Neural cell (in vitro differentiated cells): ENCODE data around the gene SLC12A8. TPM values are rescaled to one million over a fixed set of nuclear protein-coding genes. Genes with fewer than 3 reads are reported as not detected.

Source experiments
- H2AFZ ChIP-seq: fragments of 200-600, 300-800 bp; sonication (generic), shearing (Covaris generic); 2 replicates; pipeline ENCODE4 v1.6.0; 2014; ENCODE audit warnings: low read depth, mild to moderate bottlenecking, antibody characterized with exemption, low read length, moderate library complexity
- H3F3A ChIP-seq: fragments of 200-600 bp; shearing (Covaris generic); 2 replicates; pipeline ENCODE4 v1.6.1; 2016; ENCODE audit warnings: mild to moderate bottlenecking, moderate library complexity, mixed read lengths, antibody characterized with exemption, low read length; ENCODE audit not compliant: insufficient read depth, poor library complexity, severe bottlenecking
- H3K27ac ChIP-seq: fragments of 200-600, 300-800 bp; sonication (generic), shearing (Covaris generic); 2 replicates; pipeline ENCODE4 v1.5.1; 2014; ENCODE audit warnings: mild to moderate bottlenecking, low read length, moderate library complexity
- H3K27me3 ChIP-seq: fragments of 300-800, 200-600 bp; sonication (generic), shearing (Covaris generic); 2 replicates; pipeline ENCODE4 v1.6.0; 2014; ENCODE audit warnings: mild to moderate bottlenecking, low read depth, low read length, moderate library complexity; ENCODE audit not compliant: insufficient read depth
- H3K36me3 ChIP-seq: fragments of 300-800, 200-600 bp; sonication (generic), shearing (Covaris generic); 2 replicates; pipeline ENCODE4 v1.5.1; 2014; ENCODE audit warnings: mild to moderate bottlenecking, antibody characterized with exemption, low read length, moderate library complexity; ENCODE audit not compliant: insufficient read depth
- H3K4me2 ChIP-seq: fragments of 300-800, 200-600 bp; sonication (generic), shearing (Covaris generic); 2 replicates; pipeline ENCODE4 v1.6.0; 2014; ENCODE audit warnings: mild to moderate bottlenecking, low read length
- H3K4me3 ChIP-seq: fragments of 300-800, 200-600 bp; sonication (generic), shearing (Covaris generic); 2 replicates; pipeline ENCODE4 v1.5.1; 2014; ENCODE audit warnings: mild to moderate bottlenecking, low read length, moderate library complexity
- H3K79me2 ChIP-seq: fragments of 200-600 bp; shearing (Covaris generic); replicated peaks from 2 replicates; pipeline ENCODE4 v1.6.0; 2014; ENCODE audit warnings: mild to moderate bottlenecking, low read length, moderate library complexity; ENCODE audit not compliant: insufficient read depth
- H3K9ac ChIP-seq: fragments of 300-800, 200-600 bp; sonication (generic), shearing (Covaris generic); 2 replicates; pipeline ENCODE4 v1.6.1; 2016; ENCODE audit warnings: mild to moderate bottlenecking, low read length, mixed read lengths
- H3K9me2 ChIP-seq: fragments of 200-600 bp; shearing (Covaris generic); 2 replicates; pipeline ENCODE4 v1.6.1; 2016; ENCODE audit warnings: mild to moderate bottlenecking, low read length, mixed read lengths; ENCODE audit not compliant: insufficient read depth
- H3K9me3 ChIP-seq: fragments of 200-600, 300-800 bp; sonication (generic), shearing (Covaris generic); 2 replicates; pipeline ENCODE4 v1.6.1; 2016; ENCODE audit warnings: mild to moderate bottlenecking, mixed run types, low read length, moderate library complexity, mixed read lengths
- H4K20me1 ChIP-seq: fragments of 200-600 bp; shearing (Covaris generic); 2 replicates; pipeline ENCODE4 v1.6.1; 2016; ENCODE audit warnings: mild to moderate bottlenecking, mixed run types; ENCODE audit not compliant: insufficient read depth
- CTCF ChIP-seq: fragments of 450-650 bp; IDR thresholded peaks from 2 replicates; pipeline ENCODE4 v1.5.1; 2014; ENCODE audit warnings: antibody characterized with exemption, mild to moderate bottlenecking, moderate library complexity; ENCODE audit not compliant: poor library complexity, severe bottlenecking
- EP300 ChIP-seq: fragments of 450-650 bp; conservative IDR thresholded peaks from 2 replicates; pipeline ENCODE4 v1.6.1; 2014; ENCODE audit warnings: antibody characterized with exemption, mild to moderate bottlenecking, moderate library complexity; ENCODE audit not compliant: poor library complexity, severe bottlenecking
- EZH2 ChIP-seq: fragments of 200-600, 300-800 bp; shearing (Covaris generic), sonication (generic); IDR thresholded peaks from 2 replicates; pipeline ENCODE4 v1.6.1; 2014; ENCODE audit warnings: antibody characterized with exemption, low read length, borderline replicate concordance, mild to moderate bottlenecking; ENCODE audit not compliant: insufficient read depth, poor library complexity, severe bottlenecking
- MXI1 ChIP-seq: fragments of 450-650 bp; conservative IDR thresholded peaks from 2 replicates; pipeline ENCODE4 v1.6.1; 2014; ENCODE audit warnings: antibody characterized with exemption, mild to moderate bottlenecking; ENCODE audit not compliant: poor library complexity, severe bottlenecking
- POLR2AphosphoS5 ChIP-seq: IDR thresholded peaks from 2 replicates; pipeline ENCODE4 v1.6.1; 2012
- RAD21 ChIP-seq: fragments of 450-650 bp; conservative IDR thresholded peaks from 2 replicates; pipeline ENCODE4 v1.6.1; 2014; ENCODE audit warnings: antibody characterized with exemption, mild to moderate bottlenecking, moderate library complexity
- REST ChIP-seq: IDR thresholded peaks from 2 replicates; pipeline ENCODE4 v1.6.1; 2012; ENCODE audit warnings: borderline replicate concordance
- SMC3 ChIP-seq: fragments of 450-650 bp; conservative IDR thresholded peaks from 2 replicates; pipeline ENCODE4 v1.6.1; 2014; ENCODE audit warnings: antibody characterized with exemption, mild to moderate bottlenecking, moderate library complexity; ENCODE audit not compliant: poor library complexity
- TAF1 ChIP-seq: IDR thresholded peaks from 2 replicates; pipeline ENCODE4 v1.6.1; 2012; ENCODE audit warnings: low read depth
- polyA plus RNA-seq: library from polyadenylated mRNA; depleted of rRNA; stranded (reverse); fragments of >200 nt; gene quantifications from 2 replicates; pipeline ENCODE4 v1.2.3, GENCODE V29; 2014

Gene SLC12A8
- polyA plus RNA-seq, 1 donor from 2014 or later = 4.6 TPM

DNA sequence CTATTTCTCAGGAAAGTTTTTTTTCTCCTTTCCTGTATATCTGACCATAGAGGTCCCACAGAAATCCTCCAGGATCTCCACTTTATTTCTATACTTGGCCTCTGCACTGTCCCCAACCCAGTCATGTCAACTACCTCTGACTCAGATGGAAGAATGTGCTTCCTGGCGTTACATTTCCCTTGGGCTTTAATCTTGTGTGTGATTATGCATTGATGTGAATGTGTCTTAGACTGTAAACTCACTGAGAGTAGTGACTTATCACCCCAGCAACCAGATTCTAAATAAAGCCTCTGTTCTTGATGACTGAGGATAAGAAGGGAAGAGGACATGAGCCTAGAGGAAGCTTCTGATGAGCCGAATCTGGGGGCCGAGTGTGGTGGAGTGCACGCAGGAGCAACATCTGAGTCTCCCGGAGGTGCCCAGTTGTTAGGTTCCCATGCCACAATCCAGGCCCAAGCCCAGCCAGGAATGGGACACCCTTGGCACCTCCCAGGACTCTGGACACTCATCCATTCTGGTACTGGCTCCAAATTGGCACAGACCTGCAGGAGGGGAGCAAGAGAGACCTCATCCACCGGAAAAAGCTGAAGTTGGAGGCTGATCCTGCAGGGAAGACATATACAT is 124.7 kb downstream of the SLC12A8 start:
- Histone ChIP-seq H3K9me2 (no peaks in the 10 kb centered on the region), H3K27ac (no peak overlapping the region), H3K4me3 (no peak overlapping the region), H3K79me2 (no peaks in the 10 kb centered on the region), H3K27me3 (no peaks in the 10 kb centered on the region), H3K36me3 (no peaks in the 10 kb centered on the region), H3K9ac (no peak overlapping the region), H2AFZ (no peak overlapping the region), H3F3A (no peaks in the 10 kb centered on the region), H3K9me3 (no peaks in the 10 kb centered on the region), H3K4me2 (no peak overlapping the region), H4K20me1 (no peaks in the 10 kb centered on the region)
- TF ChIP-seq POLR2AphosphoS5 = no peak
- TF ChIP-seq SMC3 = no peak
- no peak for TF ChIP-seq EP300
- no peak for TF ChIP-seq TAF1
- no peak for TF ChIP-seq MXI1
- no peak for TF ChIP-seq RAD21
- TF ChIP-seq EZH2 = no peak
- no peak for TF ChIP-seq CTCF
- no peak for TF ChIP-seq REST

DNA sequence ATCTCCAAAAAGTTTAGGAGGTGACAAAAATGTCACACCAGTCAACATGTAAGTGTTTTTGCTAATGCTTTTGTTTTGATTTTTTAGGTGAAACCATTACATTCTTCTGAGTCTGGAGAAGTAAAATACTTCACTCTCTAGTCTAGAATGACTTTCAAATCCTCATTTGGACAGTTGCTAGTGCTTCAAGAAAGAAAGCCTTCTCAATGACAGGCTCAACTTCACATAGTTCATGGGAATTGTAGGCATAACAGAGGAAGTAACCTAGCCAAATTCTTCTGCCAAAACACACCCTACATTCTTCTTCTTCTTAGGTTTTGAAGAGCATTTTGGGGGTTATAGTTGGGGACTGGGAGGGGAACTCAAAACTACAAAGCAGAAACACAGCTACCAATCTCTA is 127.4 kb downstream of the SLC12A8 start:
- H3K9me2 ChIP-seq = no peaks in the 10 kb centered on the region
- H3K4me3 ChIP-seq = no peak overlapping the region
- no peak overlapping the region for H3K4me2 ChIP-seq
- no peaks in the 10 kb centered on the region for H3K79me2 ChIP-seq
- no peaks in the 10 kb centered on the region for H3K9me3 ChIP-seq
- H3K27me3 ChIP-seq = no peaks in the 10 kb centered on the region
- no peak overlapping the region for H2AFZ ChIP-seq
- no peak overlapping the region for H3K27ac ChIP-seq
- H3K36me3 ChIP-seq = no peaks in the 10 kb centered on the region
- TF ChIP-seq SMC3 (no peak), POLR2AphosphoS5 (no peak), RAD21 (no peak), EZH2 (no peak), REST (no peak), EP300 (no peak), CTCF (no peak), MXI1 (no peak), TAF1 (no peak)
- H3K9ac ChIP-seq = no peak overlapping the region
- no peaks in the 10 kb centered on the region for H3F3A ChIP-seq
- H4K20me1 ChIP-seq = no peaks in the 10 kb centered on the region
